ENCODE data around the gene SOS1.

Gene SOS1

DNA sequence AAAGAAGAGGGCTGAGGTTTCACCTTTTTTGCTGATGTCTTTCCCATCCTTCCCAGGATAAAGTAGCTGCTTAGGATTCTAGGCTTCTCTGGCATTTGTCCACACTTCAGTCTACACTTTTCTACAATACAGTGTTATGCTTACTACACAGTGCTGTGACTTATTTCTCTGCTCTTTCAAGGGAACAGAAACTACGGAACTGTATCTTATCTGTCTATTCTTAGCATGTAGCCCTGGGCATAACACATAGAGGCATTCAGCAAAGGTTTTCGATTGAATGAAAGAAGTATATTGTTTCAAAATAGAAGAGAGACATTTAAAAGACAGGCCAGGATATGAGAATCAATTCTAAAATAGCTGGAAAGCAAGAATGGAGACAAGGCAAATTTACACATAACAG is 120.3 kb downstream of the SOS1 start:
- Mint-ChIP-seq H3K27me3 (no peaks in the 10 kb centered on the region), H3K4me1 (ENCODE audit: low read depth) (no peaks in the 10 kb centered on the region), H3K4me3 (no peak overlapping the region), H3K36me3 (peaks cover 20% of the 10 kb centered on the region), H3K27ac (no peak overlapping the region), H3K9me3 (ENCODE audit: low read depth) (no peaks in the 10 kb centered on the region)

DNA sequence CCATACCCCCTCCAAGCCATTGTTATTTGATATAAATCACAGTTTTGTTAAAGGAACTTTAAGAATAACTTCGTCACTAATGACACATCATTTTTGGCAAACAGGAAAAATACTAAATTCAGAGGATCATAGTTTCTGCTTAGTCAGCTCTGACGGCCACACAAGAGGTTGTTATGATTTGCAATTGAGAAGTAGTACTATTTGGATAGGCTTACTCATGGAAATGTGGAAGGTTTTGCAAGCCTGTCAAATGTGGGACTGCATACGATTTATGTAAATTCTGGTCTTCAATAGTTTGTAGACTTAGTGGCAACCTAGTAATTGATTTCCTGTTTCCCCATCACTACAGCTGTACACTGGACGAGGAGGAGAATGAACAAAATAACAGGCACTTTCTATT is 123.1 kb downstream of the SOS1 start:
- Mint-ChIP-seq H3K4me3 (no peak overlapping the region), H3K27me3 (no peaks in the 10 kb centered on the region), H3K36me3 (peaks cover 14% of the 10 kb centered on the region), H3K4me1 (ENCODE audit: low read depth) (no peaks in the 10 kb centered on the region), H3K9me3 (ENCODE audit: low read depth) (no peaks in the 10 kb centered on the region), H3K27ac (no peak overlapping the region)

DNA sequence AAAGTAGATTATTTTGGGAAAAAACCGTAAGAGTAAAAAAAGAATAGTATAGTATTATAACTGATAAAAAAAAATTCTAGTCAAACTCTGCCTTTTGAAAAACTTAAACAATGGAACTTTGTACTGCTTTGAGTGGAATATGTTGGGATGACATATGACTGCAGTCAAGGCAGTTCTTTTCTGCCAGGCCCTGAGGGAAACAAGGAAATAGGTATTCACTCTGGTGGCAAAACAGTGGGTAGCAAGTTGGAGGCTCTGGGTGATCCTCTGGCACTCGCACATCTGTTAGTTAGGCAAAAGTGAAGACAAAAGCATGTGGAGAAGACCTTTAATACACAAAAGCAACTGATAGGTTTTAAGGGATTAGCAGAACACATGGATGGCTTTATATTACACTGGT is 129.0 kb downstream of the SOS1 start:
- Mint-ChIP-seq H3K4me1 (ENCODE audit: low read depth) (peaks cover 2% of the 10 kb centered on the region), H3K9me3 (ENCODE audit: low read depth) (no peaks in the 10 kb centered on the region), H3K27ac (no peak overlapping the region), H3K27me3 (no peaks in the 10 kb centered on the region), H3K4me3 (no peak overlapping the region), H3K36me3 (peaks cover 8% of the 10 kb centered on the region)

DNA sequence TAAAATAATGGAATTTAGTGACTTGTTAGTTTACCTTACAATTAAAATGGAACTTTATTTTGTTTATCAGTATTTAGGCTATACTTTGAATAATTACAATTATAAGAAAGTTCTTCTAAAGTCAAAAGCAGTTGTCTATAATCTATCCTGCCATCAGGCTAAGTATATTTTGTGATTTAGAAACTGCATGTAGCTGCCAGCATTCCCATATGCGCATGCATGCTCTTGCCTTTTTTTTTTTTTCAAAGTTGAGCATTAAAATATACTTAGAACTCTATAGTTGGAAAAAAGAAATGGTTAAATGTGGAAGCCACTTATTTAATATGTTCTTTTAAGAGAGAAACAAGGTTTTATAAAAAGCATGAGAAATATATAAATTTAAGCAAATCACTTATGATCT is 132.1 kb downstream of the SOS1 start:
- Mint-ChIP-seq H3K36me3 (peaks cover 17% of the 10 kb centered on the region), H3K4me1 (ENCODE audit: low read depth) (peaks cover 2% of the 10 kb centered on the region), H3K4me3 (no peak overlapping the region), H3K27ac (no peak overlapping the region), H3K27me3 (no peaks in the 10 kb centered on the region), H3K9me3 (ENCODE audit: low read depth) (no peaks in the 10 kb centered on the region)

DNA sequence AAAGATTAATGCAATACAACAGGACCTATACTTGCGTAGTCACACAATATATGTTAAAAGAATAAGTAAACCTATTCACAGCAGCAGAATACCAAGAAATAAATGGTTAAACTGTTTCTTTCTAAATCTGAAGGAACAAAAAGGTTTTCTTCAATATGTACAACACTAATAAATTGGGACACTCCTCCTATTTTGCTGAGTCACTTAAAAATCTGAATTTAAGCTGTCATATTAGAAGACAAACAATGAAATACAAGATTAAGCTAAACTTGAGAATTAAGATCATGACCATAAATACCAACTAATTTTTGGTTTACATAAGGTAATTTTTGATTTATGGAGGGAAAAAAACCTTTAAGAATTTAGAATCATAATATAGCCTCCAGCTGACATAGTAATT is 138.4 kb downstream of the SOS1 start:
- Mint-ChIP-seq H3K4me1 (ENCODE audit: low read depth) (no peaks in the 10 kb centered on the region), H3K36me3 (peaks cover 16% of the 10 kb centered on the region), H3K27ac (no peak overlapping the region), H3K9me3 (ENCODE audit: low read depth) (no peaks in the 10 kb centered on the region), H3K4me3 (no peak overlapping the region), H3K27me3 (no peaks in the 10 kb centered on the region)

DNA sequence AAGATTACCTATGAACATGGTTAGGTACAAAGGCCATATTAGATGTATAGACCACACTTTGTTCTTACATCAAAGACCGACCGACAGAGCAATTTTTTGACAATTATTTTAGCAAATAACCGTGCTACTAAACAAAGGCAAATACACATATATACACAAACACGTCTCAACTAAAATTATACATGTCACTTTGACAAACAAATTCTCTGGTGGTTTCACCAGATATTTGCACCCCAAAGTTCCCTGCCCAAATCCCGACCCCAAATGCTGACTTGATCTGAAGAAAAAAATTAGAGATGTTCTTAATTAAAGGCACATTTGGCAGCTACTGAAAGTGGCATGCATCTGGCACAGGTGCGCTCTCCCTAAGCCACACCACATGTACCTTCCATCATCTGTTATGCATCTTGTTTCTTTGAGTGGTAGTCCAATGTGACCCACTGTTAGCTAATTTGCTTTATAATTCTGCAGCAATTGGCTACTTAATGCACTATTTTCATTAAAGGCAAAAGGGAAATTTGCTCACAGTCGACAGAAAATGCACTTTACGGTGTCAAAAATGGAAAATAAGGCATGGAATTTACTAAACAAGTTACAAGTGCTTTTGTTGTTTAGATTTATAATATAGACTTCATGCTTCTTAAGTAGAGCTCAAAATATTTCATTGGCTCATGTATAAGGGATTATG is 139.0 kb downstream of the SOS1 start:
- Mint-ChIP-seq H3K36me3 (peaks cover 14% of the 10 kb centered on the region), H3K27me3 (no peaks in the 10 kb centered on the region), H3K4me3 (no peak overlapping the region), H3K27ac (no peak overlapping the region), H3K9me3 (ENCODE audit: low read depth) (no peaks in the 10 kb centered on the region), H3K4me1 (ENCODE audit: low read depth) (no peaks in the 10 kb centered on the region)

DNA sequence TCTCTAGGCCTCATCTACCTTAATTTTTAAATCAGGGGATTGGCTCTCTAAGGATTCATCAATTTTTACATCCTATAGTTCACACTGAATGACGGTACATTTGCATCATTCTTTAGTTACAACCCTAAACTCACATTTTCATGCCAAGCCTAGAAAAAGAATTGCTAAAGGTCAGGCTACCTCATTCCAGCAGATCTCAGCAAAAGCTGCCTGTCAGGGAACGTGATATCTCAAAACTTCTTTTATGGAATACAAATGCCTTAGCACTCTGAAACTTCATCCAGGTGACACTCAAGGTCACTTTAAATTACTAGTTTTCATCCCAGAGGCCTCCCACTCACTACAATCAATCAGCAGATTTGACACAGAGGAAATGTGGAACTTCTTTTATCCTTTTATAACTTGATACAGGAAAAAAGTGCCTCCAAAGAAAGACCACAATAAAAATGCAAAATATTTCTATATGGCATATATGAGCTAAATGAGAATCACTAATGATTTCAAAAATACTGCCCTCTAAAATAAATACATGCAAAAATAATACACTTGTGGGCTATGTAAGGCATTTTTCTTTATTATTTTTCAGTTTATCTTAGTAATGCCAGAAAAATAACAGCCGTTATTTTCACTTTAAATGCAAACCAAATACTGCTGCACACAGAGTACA is 139.7 kb downstream of the SOS1 start:
- Mint-ChIP-seq H3K4me3 (no peak overlapping the region), H3K27ac (no peak overlapping the region), H3K36me3 (peaks cover 14% of the 10 kb centered on the region), H3K9me3 (ENCODE audit: low read depth) (no peaks in the 10 kb centered on the region), H3K27me3 (no peaks in the 10 kb centered on the region), H3K4me1 (ENCODE audit: low read depth) (no peaks in the 10 kb centered on the region)

DNA sequence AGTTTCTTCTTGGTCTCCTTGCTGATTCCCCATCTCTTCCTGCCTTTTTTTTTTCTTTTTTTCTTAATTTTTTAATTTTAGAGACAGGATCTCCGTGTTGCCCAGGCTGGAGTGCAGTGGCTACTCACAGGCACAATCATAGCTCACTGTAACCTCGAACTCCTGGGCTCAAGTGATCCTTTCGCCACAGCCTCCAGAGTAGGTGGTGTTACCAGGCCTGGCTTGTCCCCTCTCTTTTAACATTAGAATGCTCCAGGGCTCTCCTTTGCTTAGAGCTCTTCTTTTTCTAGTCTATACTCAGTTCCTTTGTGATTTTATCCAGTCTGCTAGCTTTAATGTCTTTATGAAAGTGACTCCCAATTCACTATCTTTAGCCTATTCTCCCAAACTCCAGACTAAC is 141.9 kb downstream of the SOS1 start:
- Mint-ChIP-seq H3K36me3 (peaks cover 4% of the 10 kb centered on the region), H3K27me3 (no peaks in the 10 kb centered on the region), H3K27ac (no peak overlapping the region), H3K4me1 (ENCODE audit: low read depth) (no peaks in the 10 kb centered on the region), H3K9me3 (ENCODE audit: low read depth) (no peaks in the 10 kb centered on the region), H3K4me3 (no peak overlapping the region)

DNA sequence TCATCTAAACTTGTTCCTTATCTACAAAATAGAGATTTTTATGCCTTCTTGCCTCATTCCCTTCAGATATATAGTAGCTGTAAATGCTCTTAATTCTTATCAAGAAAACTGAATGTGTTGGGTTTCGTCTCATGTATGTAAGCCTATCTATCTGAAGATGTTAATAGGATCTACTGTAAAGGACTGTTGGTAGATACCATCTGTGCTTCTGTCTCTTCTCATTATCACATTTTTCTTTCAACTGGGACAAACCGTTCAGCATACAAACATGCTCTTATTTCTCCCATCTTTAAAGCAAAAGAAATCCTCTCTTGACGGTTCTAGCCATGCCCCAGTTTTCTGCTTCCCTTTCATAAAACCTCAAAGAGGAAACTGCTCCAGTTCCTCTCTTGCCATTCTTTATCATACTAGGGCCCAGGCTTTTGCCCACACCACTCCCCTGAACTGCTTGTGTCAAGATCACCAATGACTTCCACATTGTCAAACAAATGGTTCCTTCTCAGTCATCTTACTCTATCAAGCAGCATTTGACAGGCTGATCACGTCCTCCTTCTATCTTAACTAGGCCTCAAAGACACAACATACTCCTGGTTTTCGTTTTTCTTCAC is 142.5 kb downstream of the SOS1 start:
- Mint-ChIP-seq H3K36me3 (peaks cover 4% of the 10 kb centered on the region), H3K9me3 (ENCODE audit: low read depth) (no peaks in the 10 kb centered on the region), H3K4me3 (no peak overlapping the region), H3K4me1 (ENCODE audit: low read depth) (no peaks in the 10 kb centered on the region), H3K27ac (no peak overlapping the region), H3K27me3 (no peaks in the 10 kb centered on the region)

DNA sequence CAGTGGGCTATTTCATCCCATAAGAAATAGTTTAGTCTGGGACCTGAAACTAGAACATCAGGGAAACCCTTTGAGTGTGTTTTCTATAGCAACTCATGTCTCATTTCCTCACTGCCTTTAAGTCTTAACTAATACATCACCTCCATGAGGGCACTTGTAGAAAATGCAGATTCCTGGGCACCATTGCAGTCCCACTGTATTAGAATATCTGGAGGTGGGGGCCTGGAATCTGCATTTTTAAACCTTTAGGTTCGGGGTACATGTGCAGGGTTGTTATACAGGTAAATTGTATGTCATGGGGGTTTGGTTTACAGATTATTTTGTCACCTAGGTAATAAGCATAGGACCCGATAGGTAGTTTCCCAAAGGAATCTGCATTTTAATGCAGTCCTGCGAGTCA is 143.8 kb downstream of the SOS1 start:
- Mint-ChIP-seq H3K27me3 (no peaks in the 10 kb centered on the region), H3K4me3 (no peak overlapping the region), H3K4me1 (ENCODE audit: low read depth) (no peaks in the 10 kb centered on the region), H3K36me3 (peaks cover 7% of the 10 kb centered on the region), H3K9me3 (ENCODE audit: low read depth) (no peaks in the 10 kb centered on the region), H3K27ac (no peak overlapping the region)

DNA sequence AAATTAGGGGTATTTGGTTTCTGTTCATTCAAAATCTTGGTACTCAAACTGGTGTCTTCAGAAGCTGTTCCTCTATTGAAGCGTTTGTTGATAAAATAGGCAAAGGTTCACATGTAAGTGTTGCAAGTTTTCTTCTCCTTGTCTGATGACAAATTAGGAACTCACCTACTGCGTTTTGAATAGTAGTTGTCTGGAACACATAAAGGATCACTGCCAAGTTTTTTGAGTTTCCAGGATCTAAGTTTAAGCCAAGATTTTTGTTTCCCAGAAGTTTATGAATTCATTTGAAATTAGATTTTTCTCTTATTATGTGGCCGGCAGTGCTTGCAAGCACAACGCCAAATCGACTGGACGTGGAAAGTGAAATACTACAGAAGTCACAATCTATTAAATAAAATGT is 145.8 kb downstream of the SOS1 start:
- Mint-ChIP-seq H3K9me3 (ENCODE audit: low read depth) (no peaks in the 10 kb centered on the region), H3K27me3 (no peaks in the 10 kb centered on the region), H3K4me1 (ENCODE audit: low read depth) (no peaks in the 10 kb centered on the region), H3K36me3 (peaks cover 4% of the 10 kb centered on the region), H3K27ac (no peak overlapping the region), H3K4me3 (no peak overlapping the region)

DNA sequence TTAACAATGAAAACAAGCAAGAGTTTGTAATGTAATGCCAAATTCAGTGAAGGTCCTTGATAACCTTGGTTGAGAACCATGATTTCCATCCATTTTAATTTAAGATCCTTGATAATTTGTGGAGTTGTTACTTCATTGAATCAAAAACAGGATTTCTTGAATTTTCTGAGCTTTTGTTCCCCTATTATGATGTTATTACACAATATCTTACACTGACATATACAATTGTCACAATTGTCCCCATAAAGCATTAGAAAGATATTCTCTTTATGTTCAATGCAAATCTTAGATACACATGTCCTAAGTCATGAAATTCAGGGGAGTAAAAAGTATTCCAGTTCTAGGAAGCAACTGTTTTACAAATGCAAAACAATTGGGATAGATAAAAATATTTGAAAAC is 147.6 kb downstream of the SOS1 start:
- peaks cover 4% of the 10 kb centered on the region for H3K36me3 Mint-ChIP-seq
- no peak overlapping the region for H3K4me3 Mint-ChIP-seq
- no peaks in the 10 kb centered on the region for H3K4me1 Mint-ChIP-seq (ENCODE audit: low read depth)
- no peak overlapping the region for H3K27ac Mint-ChIP-seq
- H3K27me3 Mint-ChIP-seq = no peaks in the 10 kb centered on the region
- H3K9me3 Mint-ChIP-seq (ENCODE audit: low read depth) = no peaks in the 10 kb centered on the region

DNA sequence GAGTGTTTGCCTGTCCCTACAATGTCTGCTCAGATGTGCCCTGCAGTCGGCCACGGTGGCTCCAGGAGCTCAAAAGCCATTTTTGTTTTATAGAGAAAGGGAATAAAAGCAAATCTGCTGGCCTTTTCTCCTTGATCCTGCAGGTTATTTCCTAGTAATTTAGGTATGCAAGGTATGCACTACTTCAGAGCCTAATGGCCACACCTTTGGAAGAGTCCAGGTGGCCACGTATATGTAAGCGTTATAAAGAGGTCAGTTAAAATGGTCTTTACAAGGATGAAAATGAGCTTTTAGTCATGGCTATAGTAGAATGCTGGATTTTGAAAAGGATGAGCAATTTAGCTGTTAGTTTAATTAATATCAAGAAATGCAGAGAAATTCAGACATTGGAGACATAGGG is 149.5 kb downstream of the SOS1 start:
- Mint-ChIP-seq H3K4me3 (no peak overlapping the region), H3K4me1 (ENCODE audit: low read depth) (no peaks in the 10 kb centered on the region), H3K27ac (no peak overlapping the region), H3K27me3 (peaks cover 1% of the 10 kb centered on the region), H3K9me3 (ENCODE audit: low read depth) (no peaks in the 10 kb centered on the region), H3K36me3 (peaks cover 4% of the 10 kb centered on the region)

DNA sequence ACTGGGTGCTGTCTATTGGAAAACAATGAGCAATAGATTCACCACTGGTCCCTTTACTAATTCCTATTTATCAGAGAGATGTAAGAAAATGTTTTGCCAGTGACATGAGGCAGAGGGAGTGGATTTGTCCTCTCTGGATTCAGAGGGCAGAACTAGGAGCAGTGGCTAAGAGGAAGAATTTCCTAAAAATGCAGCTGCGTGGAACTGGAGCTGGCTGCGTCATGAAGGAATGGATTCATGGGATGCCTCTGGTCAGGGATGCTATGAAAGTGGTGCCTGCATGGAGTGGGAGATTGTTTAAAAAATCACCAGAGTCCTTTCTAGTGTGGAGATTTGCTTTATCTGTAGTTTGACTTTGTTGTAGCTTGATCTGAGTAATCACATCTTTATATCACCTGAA is 152.8 kb downstream of the SOS1 start:
- Mint-ChIP-seq H3K36me3 (peaks cover 4% of the 10 kb centered on the region), H3K4me1 (ENCODE audit: low read depth) (no peaks in the 10 kb centered on the region), H3K9me3 (ENCODE audit: low read depth) (no peaks in the 10 kb centered on the region), H3K4me3 (no peak overlapping the region), H3K27me3 (peaks cover 7% of the 10 kb centered on the region), H3K27ac (no peak overlapping the region)

DNA sequence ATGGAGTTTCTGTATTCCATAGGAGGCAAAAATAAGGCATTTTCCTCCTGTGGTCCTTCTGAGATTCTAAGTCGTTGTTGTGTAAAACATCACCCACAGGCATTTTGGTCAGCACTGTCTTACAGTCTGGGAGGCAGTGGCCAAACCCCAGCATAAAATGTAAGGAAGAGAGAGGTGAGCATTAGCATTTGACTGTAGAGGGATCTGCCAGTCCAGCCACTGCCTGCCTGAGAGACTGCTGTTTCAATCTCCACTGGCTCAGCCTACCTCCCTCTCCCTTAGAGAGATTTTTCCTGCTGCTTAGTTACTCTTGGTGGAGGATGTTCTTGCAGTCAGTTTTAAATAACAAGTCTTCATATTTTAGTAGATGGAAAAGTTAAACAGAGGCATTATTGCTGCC is 154.2 kb downstream of the SOS1 start:
- no peak overlapping the region for H3K4me3 Mint-ChIP-seq

DNA sequence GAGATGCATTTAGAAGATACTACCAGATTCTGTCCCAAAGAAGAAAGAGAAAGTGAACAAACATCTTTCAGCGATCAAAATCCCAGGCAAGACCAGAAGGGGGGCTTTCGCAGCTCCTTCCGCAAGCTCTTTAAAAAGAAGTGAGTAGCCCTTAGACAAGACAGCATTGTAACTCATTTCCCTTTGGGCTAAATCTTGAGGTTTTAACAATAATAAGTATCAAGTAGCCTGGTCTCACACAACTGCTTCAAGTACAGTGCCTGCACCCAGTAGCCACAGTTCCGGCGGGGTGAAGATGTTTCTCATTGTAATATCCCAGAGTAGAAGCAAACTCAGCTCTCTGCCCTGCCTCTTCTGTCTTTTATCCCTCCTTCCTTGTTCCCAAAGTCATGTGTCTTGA is 154.8 kb downstream of the SOS1 start:
- Mint-ChIP-seq H3K9me3 (ENCODE audit: low read depth) (no peaks in the 10 kb centered on the region), H3K4me3 (no peak overlapping the region), H3K27me3 (peaks cover 11% of the 10 kb centered on the region), H3K27ac (no peak overlapping the region), H3K36me3 (no peaks in the 10 kb centered on the region), H3K4me1 (ENCODE audit: low read depth) (no peaks in the 10 kb centered on the region)

More for the DNA sequence above, 154.2 kb downstream of the SOS1 start:
- no peaks in the 10 kb centered on the region for H3K36me3 Mint-ChIP-seq
- no peaks in the 10 kb centered on the region for H3K4me1 Mint-ChIP-seq (ENCODE audit: low read depth)
- H3K27ac Mint-ChIP-seq = no peak overlapping the region
- no peaks in the 10 kb centered on the region for H3K9me3 Mint-ChIP-seq (ENCODE audit: low read depth)
- H3K27me3 Mint-ChIP-seq = peaks cover 10% of the 10 kb centered on the region
